MM.1S (cell line): Measurements from ENCODE around the gene ITGB3BP.

ENCODE experiments used
- DNase-seq: peaks from one replicate; pipeline ENCODE4 v3.0.0-alpha.2; 2015
- H2AFZ ChIP-seq: fragments of 300-600 bp; sonication (generic); 2 replicates; pipeline ENCODE4 v1.6.0; 2016; ENCODE audit warnings: antibody characterized with exemption, low read length
- H3F3A ChIP-seq: fragments of 300-600 bp; sonication (generic); 2 replicates; pipeline ENCODE4 v1.6.1; 2016; ENCODE audit warnings: mild to moderate bottlenecking, antibody characterized with exemption, low read length, moderate library complexity, mixed read lengths; ENCODE audit not compliant: insufficient read depth
- H3K27ac ChIP-seq: fragments of 300-600 bp; sonication (generic); 2 replicates; pipeline ENCODE4 v1.5.1; 2016; ENCODE audit warnings: mild to moderate bottlenecking, low read length
- H3K27me3 ChIP-seq: fragments of 300-600 bp; sonication (generic); replicated peaks from 2 replicates; pipeline ENCODE4 v1.6.0; 2016; ENCODE audit warnings: low read length; ENCODE audit not compliant: insufficient read depth
- H3K36me3 ChIP-seq: fragments of 300-600 bp; sonication (generic); replicated peaks from 2 replicates; pipeline ENCODE4 v1.6.1; 2016; ENCODE audit warnings: mild to moderate bottlenecking, low read length, mixed read lengths; ENCODE audit not compliant: insufficient read depth
- H3K4me1 ChIP-seq: fragments of 300-600 bp; sonication (generic); 2 replicates; pipeline ENCODE4 v1.6.1; 2016; ENCODE audit warnings: low read length, mixed read lengths
- H3K4me2 ChIP-seq: fragments of 300-600 bp; sonication (generic); 2 replicates; pipeline ENCODE4 v1.6.0; 2016; ENCODE audit warnings: low read depth, low read length
- H3K4me3 ChIP-seq: fragments of 300-600 bp; sonication (generic); 2 replicates; pipeline ENCODE4 v1.5.1; 2016; ENCODE audit warnings: low read length, mixed read lengths
- H3K79me2 ChIP-seq: fragments of 300-600 bp; sonication (generic); 2 replicates; pipeline ENCODE4 v1.6.1; 2016; ENCODE audit warnings: mixed run types, low read length, mixed read lengths
- H3K9ac ChIP-seq: fragments of 300-600 bp; sonication (generic); 2 replicates; pipeline ENCODE4 v1.6.1; 2016; ENCODE audit warnings: low read length, mixed read lengths
- H3K9me2 ChIP-seq: fragments of 300-600 bp; sonication (generic); replicated peaks from 2 replicates; pipeline ENCODE4 v1.6.1; 2016; ENCODE audit warnings: mild to moderate bottlenecking, low read length, mixed read lengths; ENCODE audit not compliant: insufficient read depth
- H3K9me3 ChIP-seq: fragments of 300-600 bp; sonication (generic); replicated peaks from 2 replicates; pipeline ENCODE4 v1.6.1; 2016; ENCODE audit warnings: mild to moderate bottlenecking, low read length, mixed read lengths; ENCODE audit not compliant: insufficient read depth
- H4K20me1 ChIP-seq: fragments of 300-600 bp; sonication (generic); 2 replicates; pipeline ENCODE4 v1.6.1; 2016; ENCODE audit warnings: mild to moderate bottlenecking, low read length, moderate library complexity, mixed read lengths; ENCODE audit not compliant: insufficient read depth
- CTCF ChIP-seq: fragments of 300-600 bp; sonication (generic); IDR thresholded peaks from 2 replicates; pipeline ENCODE4 v1.5.1; 2016; ENCODE audit warnings: antibody characterized with exemption, low read length, mixed read lengths
- EZH2 ChIP-seq: fragments of 300-600 bp; sonication (generic); optimal IDR thresholded peaks from 2 replicates; pipeline ENCODE3; 2017; ENCODE audit warnings: low read depth, mild to moderate bottlenecking, antibody characterized with exemption, low read length, mixed read lengths
- EZH2phosphoT487 ChIP-seq: fragments of 300-600 bp; sonication (generic); IDR thresholded peaks from 2 replicates; pipeline ENCODE4 v1.6.1; 2018; ENCODE audit warnings: antibody characterized with exemption, low read length

The ITGB3BP gene

GRCh38 chr1:63461661-63462230 lies 61.3 kb downstream of the ITGB3BP start:
- Histone ChIP-seq H3K9me3 (no peaks in the 10 kb centered on the region), H3K4me2 (no peak overlapping the region), H4K20me1 (no peaks in the 10 kb centered on the region), H3K27me3 (no peaks in the 10 kb centered on the region), H3K4me1 (no peaks in the 10 kb centered on the region), H3F3A (no peaks in the 10 kb centered on the region), H3K79me2 (no peaks in the 10 kb centered on the region), H3K27ac (no peak overlapping the region), H3K9ac (no peak overlapping the region), H3K9me2 (no peaks in the 10 kb centered on the region), H3K36me3 (peaks cover 11% of the 10 kb centered on the region; the same call in 1 of the 2 replicates), H2AFZ (no peak overlapping the region), H3K4me3 (no peak overlapping the region)
- no peak for TF ChIP-seq EZH2
- DNase-seq = no peak

GRCh38 chr1:63458750-63459149 lies 64.3 kb downstream of the ITGB3BP start:
- no peaks in the 10 kb centered on the region for H3K27me3 ChIP-seq
- no peaks in the 10 kb centered on the region for H3F3A ChIP-seq
- H4K20me1 ChIP-seq = no peaks in the 10 kb centered on the region
- TF ChIP-seq EZH2 (no peak), EZH2phosphoT487 (no peak), CTCF (no peak)
- no peak overlapping the region for H3K9ac ChIP-seq
- no peak overlapping the region for H2AFZ ChIP-seq
- no peaks in the 10 kb centered on the region for H3K79me2 ChIP-seq
- H3K4me1 ChIP-seq = no peaks in the 10 kb centered on the region
- peaks cover 11% of the 10 kb centered on the region; the same call in 1 of the 2 replicates for H3K36me3 ChIP-seq
- no peak overlapping the region for H3K4me3 ChIP-seq
- no peaks in the 10 kb centered on the region for H3K9me2 ChIP-seq
- H3K9me3 ChIP-seq = no peaks in the 10 kb centered on the region
- DNase-seq = no peak
- H3K4me2 ChIP-seq = no peak overlapping the region
- no peak overlapping the region for H3K27ac ChIP-seq

- H2AFZ ChIP-seq = no peak overlapping the region
- H3K79me2 ChIP-seq = no peaks in the 10 kb centered on the region
- no peaks in the 10 kb centered on the region for H4K20me1 ChIP-seq
- H3K9me2 ChIP-seq = no peaks in the 10 kb centered on the region
- H3K9me3 ChIP-seq = no peaks in the 10 kb centered on the region
- H3K4me3 ChIP-seq = no peak overlapping the region
- H3K27me3 ChIP-seq = no peaks in the 10 kb centered on the region
- H3K9ac ChIP-seq = no peak overlapping the region
- H3K36me3 ChIP-seq = no peaks in the 10 kb centered on the region
- H3K27ac ChIP-seq = no peak overlapping the region
- DNase-seq = no peak
- TF ChIP-seq EZH2 = no peak
- no peak for TF ChIP-seq EZH2phosphoT487
- TF ChIP-seq CTCF = no peak
- H3K4me1 ChIP-seq = no peaks in the 10 kb centered on the region
- no peaks in the 10 kb centered on the region for H3F3A ChIP-seq
- no peak overlapping the region for H3K4me2 ChIP-seq
Measured at GRCh38 chr1:63454269-63454668, 68.8 kb downstream of the ITGB3BP start.

- H3K27ac ChIP-seq = no peak overlapping the region
- no peak overlapping the region for H3K9ac ChIP-seq
- H3K4me2 ChIP-seq = no peak overlapping the region
- TF ChIP-seq EZH2 (no peak), EZH2phosphoT487 (no peak), CTCF (no peak)
- H3K79me2 ChIP-seq = no peaks in the 10 kb centered on the region
- H4K20me1 ChIP-seq = no peaks in the 10 kb centered on the region
- H3F3A ChIP-seq = no peaks in the 10 kb centered on the region
- no peak for DNase-seq
- H3K9me2 ChIP-seq = no peaks in the 10 kb centered on the region
- no peaks in the 10 kb centered on the region for H3K36me3 ChIP-seq
- no peaks in the 10 kb centered on the region for H3K4me1 ChIP-seq
- H3K9me3 ChIP-seq = no peaks in the 10 kb centered on the region
- H3K4me3 ChIP-seq = no peak overlapping the region
- no peaks in the 10 kb centered on the region for H3K27me3 ChIP-seq
- no peak overlapping the region for H2AFZ ChIP-seq
Measured at GRCh38 chr1:63453232-63453631, 69.8 kb downstream of the ITGB3BP start.
